ENCODE data around the gene SPIRE1. TPM values are rescaled to one million over a fixed set of nuclear protein-coding genes. Genes with fewer than 3 reads are reported as not detected.
"Not testable (repeated sequence)": the region's sequence is repeated elsewhere in the genome, so short reads cannot be mapped to it uniquely, and the experiment has no call there.

The SPIRE1 gene
- total RNA-seq, 1 donor from 2014 or later, result 31.8 TPM

- no peak for DNase-seq (ENCODE audit: low read depth, low spot score)
Measured at GRCh38 chr18:12556946-12557806, 100.7 kb downstream of the SPIRE1 start.

GRCh38 chr18:12554796-12555388, 103.0 kb downstream of the SPIRE1 start:
- no peak for DNase-seq (ENCODE audit: low read depth, low spot score)

GRCh38 chr18:12552879-12553242, 105.0 kb downstream of the SPIRE1 start:
- no peak for DNase-seq (ENCODE audit: low read depth, low spot score)

GRCh38 chr18:12551943-12552878, 105.7 kb downstream of the SPIRE1 start:
- not testable (repeated sequence) for DNase-seq (ENCODE audit: low read depth, low spot score)

GRCh38 chr18:12551466-12551865, 106.4 kb downstream of the SPIRE1 start:
- DNase-seq (ENCODE audit: low read depth, low spot score), result not testable (repeated sequence)

GRCh38 chr18:12543697-12544096, 114.2 kb downstream of the SPIRE1 start:
- DNase-seq (ENCODE audit: low read depth, low spot score), result no peak

GRCh38 chr18:12540751-12541150, 117.2 kb downstream of the SPIRE1 start:
- no peak for DNase-seq (ENCODE audit: low read depth, low spot score)

GRCh38 chr18:12539158-12539557, 118.7 kb downstream of the SPIRE1 start:
- not testable (repeated sequence) for DNase-seq (ENCODE audit: low read depth, low spot score)

GRCh38 chr18:12534820-12535219, 123.1 kb downstream of the SPIRE1 start:
- no peak for DNase-seq (ENCODE audit: low read depth, low spot score)

- no peak for DNase-seq (ENCODE audit: low read depth, low spot score)
Measured at GRCh38 chr18:12532661-12533060, 125.2 kb downstream of the SPIRE1 start.

GRCh38 chr18:12531749-12532148, 126.2 kb downstream of the SPIRE1 start:
- DNase-seq (ENCODE audit: low read depth, low spot score), result no peak

- no peak for DNase-seq (ENCODE audit: low read depth, low spot score)
Measured at GRCh38 chr18:12520442-12520992, 137.4 kb downstream of the SPIRE1 start.

GRCh38 chr18:12518832-12519531, 138.9 kb downstream of the SPIRE1 start:
- DNase-seq (ENCODE audit: low read depth, low spot score), result no peak

- DNase-seq (ENCODE audit: low read depth, low spot score), result no peak
Measured at GRCh38 chr18:12518326-12518725, 139.6 kb downstream of the SPIRE1 start.

GRCh38 chr18:12517142-12517825, 140.6 kb downstream of the SPIRE1 start:
- no peak for DNase-seq (ENCODE audit: low read depth, low spot score)

GRCh38 chr18:12516049-12516630, 141.8 kb downstream of the SPIRE1 start:
- no peak for DNase-seq (ENCODE audit: low read depth, low spot score)

- DNase-seq (ENCODE audit: low read depth, low spot score), result no peak
Measured at GRCh38 chr18:12515550-12515949, 142.4 kb downstream of the SPIRE1 start.

- DNase-seq (ENCODE audit: low read depth, low spot score), result no peak
Measured at GRCh38 chr18:12507007-12507406, 150.9 kb downstream of the SPIRE1 start.

GRCh38 chr18:12500986-12501385, 156.9 kb downstream of the SPIRE1 start:
- no peak for DNase-seq (ENCODE audit: low read depth, low spot score)

GRCh38 chr18:12497839-12498238, 160.1 kb downstream of the SPIRE1 start:
- no peak for DNase-seq (ENCODE audit: low read depth, low spot score)

All from pulmonary artery endothelial cell (primary cell).